Body of pancreas (tissue), 4 donors: ENCODE measurements around the gene RANBP1.

Experiments used
- CTCF ChIP-seq, 7 experiments: fragments of 450-650 bp in 4 of 7; fragments of 200-600 bp in 3 of 7; sonication (generic) in 3 of 7; IDR thresholded peaks; one replicate each; pipeline ENCODE4 v1.5.1; 2016 to 2019; ENCODE audit warnings: antibody characterized with exemption in 7 of 7
- POLR2A ChIP-seq, 3 donors: fragments of 450-650 bp; IDR thresholded peaks; one replicate each; pipeline ENCODE4 v1.6.1; 2016; ENCODE audit warnings: antibody characterized with exemption in 3 of 3, mild to moderate bottlenecking in 2 of 3

GRCh38 chr22:20112623-20113511, 3.0 kb upstream of the RANBP1 start:
- TF ChIP-seq CTCF (IDR thresholded peaks at IDR 0.05) = no peak
- no peak for TF ChIP-seq POLR2A (IDR thresholded peaks at IDR 0.05)
